Stimulated activated CD4-positive, alpha-beta T cell treated with anti-CD3 and anti-CD28 coated beads, Interleukin-15, amount 100 ng/mL, for 48 hours (primary cell): ENCODE measurements around the gene UTS2.

ENCODE experiments used
- DNase-seq, 2 donors: peaks; one replicate each; pipeline ENCODE4 v3.0.0-alpha.2; 2020; ENCODE audit warnings: low read depth in 2 of 2

The UTS2 gene

DNA sequence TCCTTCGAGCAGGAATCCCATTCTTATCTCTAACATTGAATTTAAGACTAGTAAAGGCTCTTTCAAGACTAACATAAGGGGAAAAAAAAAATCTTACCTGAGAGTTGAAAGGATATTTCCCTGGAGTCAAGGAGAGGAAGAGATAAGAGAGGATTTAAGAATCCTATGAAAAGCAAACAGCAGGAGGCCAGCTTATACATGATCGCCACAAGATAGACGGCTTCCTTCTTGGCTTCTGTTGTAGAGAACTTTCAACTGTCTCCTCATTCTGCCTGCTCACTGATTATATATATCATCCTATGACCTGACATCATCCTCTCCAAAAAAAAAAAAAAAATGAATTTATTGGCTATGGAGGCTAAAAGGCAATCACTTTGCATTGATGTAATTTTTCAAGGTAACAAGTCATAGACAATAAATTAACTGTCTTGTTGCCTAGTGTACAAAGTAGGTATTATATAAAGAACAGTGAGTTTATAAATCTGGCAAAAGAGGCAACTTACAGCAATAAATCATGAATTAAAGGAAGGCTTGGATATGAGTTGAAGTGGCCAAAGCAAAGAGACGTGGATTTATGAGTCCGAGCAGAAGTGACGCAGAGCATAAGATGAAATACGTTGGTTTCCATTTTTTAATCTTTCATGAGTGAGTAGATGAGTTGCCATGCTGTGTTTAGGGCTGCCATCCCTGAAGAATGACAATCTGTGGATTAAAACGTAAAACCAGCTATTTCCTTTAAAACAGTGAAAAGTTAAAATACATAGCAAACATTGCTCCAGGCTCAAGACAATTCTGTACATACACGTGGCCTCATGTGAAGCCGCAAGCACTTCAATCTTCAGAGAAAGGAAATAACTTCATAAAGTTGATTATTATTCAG is at the start of gene UTS2:
TSS of gene UTS2 (minus strand) at position 262 of the 880 bp plus-strand sequence. CDS start at position 200, 62 bp downstream.
- no peak for DNase-seq

DNA sequence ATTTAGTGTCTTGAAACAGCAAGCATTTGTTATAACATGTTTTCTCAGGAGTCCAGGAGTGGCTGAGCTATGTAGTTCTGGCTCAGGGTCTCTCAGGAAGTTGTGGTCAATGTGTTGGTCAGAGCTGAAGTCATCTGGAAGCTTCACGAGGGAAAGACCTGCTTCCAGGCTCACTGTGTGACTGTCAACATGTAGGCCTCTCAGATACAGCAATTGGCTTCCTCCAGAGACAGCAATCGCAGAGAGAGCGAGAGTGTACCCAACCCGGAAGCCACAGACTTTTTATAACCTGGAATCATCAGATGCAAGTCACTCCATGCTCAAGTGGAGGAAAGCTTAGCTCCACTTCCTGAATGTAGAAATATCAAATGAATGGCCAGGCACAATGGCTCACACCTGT is 46.9 kb upstream of the UTS2 start:
- no peak for DNase-seq

DNA sequence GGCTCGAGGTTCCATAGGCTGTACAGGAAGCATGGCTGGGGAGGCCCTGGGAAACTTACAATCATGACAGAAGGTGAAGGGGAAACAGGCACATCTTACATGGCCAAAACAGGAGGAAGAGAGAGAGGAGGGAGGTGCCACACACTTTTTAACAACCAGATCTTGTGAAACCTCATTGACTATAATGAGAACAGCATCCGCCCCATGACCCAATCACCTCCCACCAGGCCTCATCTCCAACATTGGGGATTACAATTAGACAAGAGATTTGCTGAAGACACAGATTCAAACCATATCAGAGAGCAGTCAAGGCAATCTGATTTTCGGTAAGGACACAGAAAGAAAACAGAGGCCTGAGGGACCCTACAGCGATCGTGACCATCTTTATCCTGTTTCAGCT is 46.1 kb upstream of the UTS2 start:
- DNase-seq: no peak

GRCh38 chr1:7896994-7897393 is 44.1 kb upstream of the UTS2 start:
- no peak for DNase-seq

- DNase-seq: no peak
Observed at GRCh38 chr1:7893529-7894180, 40.8 kb upstream of the UTS2 start.

DNA sequence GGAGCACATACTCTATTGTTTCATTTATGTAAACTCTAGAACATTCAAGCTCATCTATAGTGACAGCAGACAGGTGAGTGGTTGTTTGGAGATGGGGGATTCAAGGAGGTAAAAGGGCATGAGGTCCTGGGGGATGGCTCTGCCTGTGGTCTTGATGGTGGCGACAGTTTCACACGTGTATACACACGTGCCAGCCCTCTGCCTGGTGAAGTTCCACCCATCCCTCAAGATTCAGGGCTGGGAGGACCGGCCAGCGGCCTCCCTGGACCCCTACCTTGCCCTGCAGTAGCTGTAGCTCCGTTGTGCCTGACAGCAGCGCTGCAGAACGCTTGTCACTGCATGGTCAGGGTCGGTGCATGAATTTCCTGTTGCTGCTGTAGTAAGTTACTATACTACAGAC is 38.9 kb upstream of the UTS2 start:
- no peak for DNase-seq

GRCh38 chr1:7890853-7891252 is 38.0 kb upstream of the UTS2 start:
- DNase-seq: no peak

DNA sequence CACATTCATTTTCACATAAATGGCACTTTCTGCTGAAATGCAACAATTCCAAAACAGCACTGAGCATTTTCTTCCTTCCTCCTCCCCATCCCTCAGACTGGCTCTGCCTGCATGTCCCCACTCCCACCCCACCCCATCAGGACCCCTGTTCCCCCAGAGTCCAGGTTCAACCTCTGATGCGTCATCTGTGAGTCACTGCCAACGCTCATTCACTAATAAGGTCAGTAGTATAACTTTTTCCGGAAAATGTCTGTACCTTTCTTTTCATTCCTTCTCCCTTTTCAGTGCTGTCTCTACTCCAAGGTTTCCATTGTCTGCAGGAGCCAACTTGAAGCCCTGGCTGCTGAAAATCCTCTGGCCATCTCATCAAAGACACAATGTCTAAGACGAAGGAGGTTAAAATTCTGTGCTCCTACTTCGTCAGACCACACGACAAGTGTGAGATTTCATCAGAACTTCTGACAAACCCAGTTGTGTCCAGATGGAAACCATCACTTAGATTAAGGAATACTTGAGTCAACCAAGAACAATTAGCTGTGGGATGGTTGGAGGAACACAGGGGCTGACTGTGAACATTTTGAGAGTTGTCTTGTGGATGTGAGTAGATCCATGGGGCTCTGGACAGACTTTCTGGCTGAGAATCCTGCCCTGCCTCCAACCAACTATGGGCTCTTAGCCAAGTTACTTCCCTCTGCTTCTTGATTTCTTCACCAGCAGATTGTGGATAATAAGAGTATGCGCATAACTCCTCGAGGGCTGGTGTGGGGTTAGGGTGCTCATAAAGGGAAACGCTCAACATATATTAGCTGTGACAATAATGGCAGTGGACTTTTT is 35.6 kb upstream of the UTS2 start:
- DNase-seq: no peak

GRCh38 chr1:7886405-7886745 is 33.5 kb upstream of the UTS2 start:
- no peak for DNase-seq

GRCh38 chr1:7885513-7886404 is 32.9 kb upstream of the UTS2 start:
- DNase-seq: peak; percentile 10 to 33

DNA sequence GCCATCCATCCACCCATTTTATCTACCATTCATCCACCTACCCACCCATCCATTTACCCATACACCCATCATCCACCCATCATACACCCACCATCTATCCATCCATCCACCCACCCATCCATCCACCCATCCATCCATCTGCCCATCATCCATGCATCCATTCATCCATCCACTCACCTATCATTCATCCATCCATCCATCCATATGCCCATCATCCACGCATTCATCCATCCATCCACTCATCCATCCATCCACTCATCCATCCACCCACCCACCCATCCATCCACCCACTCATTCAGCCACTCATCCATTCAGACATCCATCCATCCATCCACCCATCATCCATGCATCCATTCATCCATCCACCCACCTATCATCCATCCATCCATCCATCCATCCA is 31.9 kb upstream of the UTS2 start:
- no peak for DNase-seq

DNA sequence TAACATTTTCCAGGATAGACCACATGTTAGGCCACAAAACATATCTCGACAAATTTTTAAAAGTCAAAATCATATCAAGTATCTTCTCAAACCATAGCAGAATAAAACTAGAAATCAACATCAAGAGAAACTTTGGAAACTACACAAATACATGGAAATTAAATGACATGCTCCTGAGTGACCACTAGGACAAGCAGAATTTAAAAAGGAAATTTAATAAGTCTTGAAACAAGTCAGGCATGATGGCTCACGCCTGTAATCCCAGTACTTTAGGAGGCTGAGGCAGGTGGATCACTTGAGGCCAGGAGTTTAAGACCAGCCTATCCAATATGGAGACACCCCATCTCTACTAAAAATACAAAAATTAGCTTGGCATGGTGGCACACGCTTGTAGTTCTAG is 26.4 kb upstream of the UTS2 start:
- DNase-seq: no peak

DNA sequence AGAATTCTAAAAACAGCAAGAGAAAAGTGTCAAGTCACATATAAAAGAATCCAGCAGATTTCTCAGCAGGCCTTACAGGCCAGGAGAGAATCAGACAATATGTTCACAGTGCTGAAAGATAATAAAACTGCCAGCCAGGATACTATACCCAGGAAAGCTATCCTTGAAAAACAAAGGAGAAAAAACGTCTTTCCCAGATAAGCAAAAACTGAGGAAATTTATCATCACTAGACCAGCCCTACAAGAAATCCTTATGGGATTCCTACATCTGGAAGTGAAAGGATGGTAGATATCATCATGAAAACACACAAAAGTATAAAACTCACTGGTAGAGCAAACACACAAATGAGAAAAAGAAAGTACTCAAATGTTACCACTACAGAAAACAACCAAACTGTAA is 25.2 kb upstream of the UTS2 start:
- DNase-seq: no peak

DNA sequence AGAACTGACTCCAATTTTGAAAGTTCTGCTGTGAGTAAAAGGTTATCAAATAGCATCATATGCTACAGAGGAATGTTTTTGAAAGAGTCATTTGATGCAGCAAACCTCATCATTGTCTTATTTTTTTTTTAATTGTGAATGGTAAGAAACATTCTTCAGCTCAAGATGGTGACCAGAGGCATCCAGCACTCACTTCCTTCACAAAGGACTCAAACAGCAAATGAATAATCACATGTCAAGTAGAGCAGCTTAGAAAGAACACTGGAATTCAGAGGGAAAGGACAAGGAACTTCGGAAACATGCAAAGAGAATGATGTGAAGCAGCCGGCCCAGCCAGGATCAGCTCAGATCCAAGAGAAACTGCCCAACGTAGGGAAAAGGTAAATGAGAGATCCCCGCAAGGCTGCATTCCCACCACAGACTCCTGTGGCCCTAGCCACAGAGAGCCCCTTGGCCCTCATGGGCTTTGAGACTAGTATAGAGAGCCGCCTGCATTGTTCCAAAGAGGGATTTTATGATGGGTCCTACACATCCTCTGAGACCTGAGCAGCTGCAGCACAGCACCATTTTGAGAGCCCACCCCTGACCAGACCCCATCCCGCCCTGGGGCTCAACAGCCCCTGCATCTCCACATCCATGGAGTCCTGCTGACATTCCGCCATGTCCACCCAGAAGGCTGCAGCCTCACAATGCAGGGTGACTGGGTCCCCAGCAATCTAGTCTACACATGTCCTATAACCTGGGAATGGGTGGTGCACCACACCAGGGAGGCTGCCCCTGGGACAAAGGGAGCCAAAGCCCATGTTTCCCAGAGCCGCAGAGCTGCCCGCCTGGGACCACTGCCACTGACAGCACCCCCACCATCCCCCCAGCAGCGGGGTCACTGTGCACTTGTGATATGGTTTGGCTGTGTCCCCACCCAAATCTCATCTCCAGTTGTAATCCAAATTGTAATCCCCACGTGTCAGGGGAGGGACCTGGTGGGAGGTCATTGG is 21.2 kb upstream of the UTS2 start:
- DNase-seq: no peak

DNA sequence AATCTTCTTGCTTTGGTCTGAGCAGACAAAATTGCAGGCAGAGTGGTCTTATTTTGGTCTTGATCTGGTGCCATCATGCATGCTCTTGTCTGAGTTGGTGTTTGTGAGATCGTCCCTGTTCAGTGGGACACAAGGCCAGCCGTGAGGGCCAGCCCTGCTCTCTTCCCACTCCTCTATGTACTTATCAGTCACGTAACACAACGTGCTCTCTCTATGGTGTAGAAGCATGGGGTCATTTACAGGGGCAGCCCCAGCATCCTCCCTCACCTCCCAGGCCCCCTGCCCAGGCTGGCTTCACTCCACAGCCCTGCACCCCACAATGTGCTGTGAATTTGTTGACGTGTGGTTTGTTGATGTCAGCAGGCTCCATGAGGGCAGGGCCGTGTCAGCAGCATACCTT is 18.3 kb upstream of the UTS2 start:
- no peak for DNase-seq

GRCh38 chr1:7869136-7869920 is 16.5 kb upstream of the UTS2 start:
- DNase-seq: no peak

DNA sequence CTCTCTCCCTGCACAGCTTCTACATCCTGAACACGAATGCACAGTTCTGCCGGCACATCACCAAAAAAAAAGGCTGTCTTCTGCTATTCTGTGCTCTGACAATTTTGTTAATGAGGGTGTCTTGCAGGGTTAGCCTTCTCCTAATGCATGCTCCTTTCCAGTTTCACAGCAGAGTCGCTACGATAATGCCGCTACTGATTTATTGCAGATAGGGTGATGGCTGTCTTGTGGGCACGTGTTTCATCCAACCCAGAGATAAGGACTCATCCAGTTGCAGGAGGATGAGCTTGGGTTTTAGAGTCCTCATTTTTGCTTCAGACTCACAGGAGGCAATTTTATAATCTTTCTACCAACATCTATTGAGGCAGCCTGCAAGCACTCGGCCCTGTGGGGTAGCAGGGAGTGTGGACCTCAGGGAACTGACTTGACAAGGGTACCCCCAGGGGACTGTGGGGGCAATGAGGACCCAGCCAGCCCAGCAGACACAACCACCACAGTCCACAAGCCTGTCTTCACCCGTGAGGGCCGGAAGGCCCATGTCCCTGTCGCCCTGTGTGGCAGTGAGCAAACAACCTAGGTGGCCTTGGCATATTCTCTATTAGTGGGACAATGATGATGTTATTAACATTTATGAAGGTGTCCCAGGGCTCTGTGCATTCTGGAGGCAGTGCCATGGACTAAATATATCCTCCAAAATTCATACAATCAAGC is 15.4 kb upstream of the UTS2 start:
- DNase-seq: no peak

- DNase-seq: no peak
Observed at GRCh38 chr1:7865978-7866377, 13.1 kb upstream of the UTS2 start.
